DMS79 (cell line): ENCODE data around the gene SNTG2.
"Not testable (repeated sequence)": the region's sequence is repeated elsewhere in the genome, so short reads cannot be mapped to it uniquely, and the experiment has no call there.

Experiments used
- DNase-seq: peaks from one replicate; lab custom pipeline; 2025; lab: John Stamatoyannopoulos, UW

The SNTG2 gene

GRCh38 chr2:1099418-1099817, 148.8 kb downstream of the SNTG2 start:
- no peak for DNase-seq

GRCh38 chr2:1101011-1101782, 150.5 kb downstream of the SNTG2 start:
- no peak for DNase-seq

GRCh38 chr2:1101982-1102590, 151.4 kb downstream of the SNTG2 start:
- no peak for DNase-seq

GRCh38 chr2:1104364-1104763, 153.7 kb downstream of the SNTG2 start:
- no peak for DNase-seq

GRCh38 chr2:1106344-1106743, 155.7 kb downstream of the SNTG2 start:
- not testable (repeated sequence) for DNase-seq

- DNase-seq = no peak
These were observed 165.3 kb downstream of the SNTG2 start for GRCh38 chr2:1115843-1116539.

- no peak for DNase-seq
These were observed 166.9 kb downstream of the SNTG2 start for GRCh38 chr2:1117569-1117968.

GRCh38 chr2:1125217-1125616, 174.6 kb downstream of the SNTG2 start:
- no peak for DNase-seq

GRCh38 chr2:1125633-1126370, 175.2 kb downstream of the SNTG2 start:
- no peak for DNase-seq

- DNase-seq = no peak
These were observed 179.3 kb downstream of the SNTG2 start for GRCh38 chr2:1129982-1130381.

GRCh38 chr2:1130922-1131321, 180.3 kb downstream of the SNTG2 start:
- DNase-seq = no peak

- peak; percentile 85 for DNase-seq
These were observed 181.8 kb downstream of the SNTG2 start for GRCh38 chr2:1132328-1132969.

GRCh38 chr2:1133896-1134295, 183.2 kb downstream of the SNTG2 start:
- not testable (repeated sequence) for DNase-seq

GRCh38 chr2:1134629-1135028, 184.0 kb downstream of the SNTG2 start:
- no peak for DNase-seq

GRCh38 chr2:1136067-1136466, 185.4 kb downstream of the SNTG2 start:
- no peak for DNase-seq

GRCh38 chr2:1136846-1137245, 186.2 kb downstream of the SNTG2 start:
- no peak for DNase-seq

GRCh38 chr2:1137264-1137663, 186.6 kb downstream of the SNTG2 start:
- DNase-seq = no peak

- DNase-seq = no peak
These were observed 187.3 kb downstream of the SNTG2 start for GRCh38 chr2:1137913-1138391.

GRCh38 chr2:1140389-1141003, 189.8 kb downstream of the SNTG2 start:
- DNase-seq = no peak

- no peak for DNase-seq
These were observed 190.4 kb downstream of the SNTG2 start for GRCh38 chr2:1141079-1141478.

- DNase-seq = no peak
These were observed 192.5 kb downstream of the SNTG2 start for GRCh38 chr2:1143129-1143528.
